ENCODE measurements around the gene EDC4.

DNA sequence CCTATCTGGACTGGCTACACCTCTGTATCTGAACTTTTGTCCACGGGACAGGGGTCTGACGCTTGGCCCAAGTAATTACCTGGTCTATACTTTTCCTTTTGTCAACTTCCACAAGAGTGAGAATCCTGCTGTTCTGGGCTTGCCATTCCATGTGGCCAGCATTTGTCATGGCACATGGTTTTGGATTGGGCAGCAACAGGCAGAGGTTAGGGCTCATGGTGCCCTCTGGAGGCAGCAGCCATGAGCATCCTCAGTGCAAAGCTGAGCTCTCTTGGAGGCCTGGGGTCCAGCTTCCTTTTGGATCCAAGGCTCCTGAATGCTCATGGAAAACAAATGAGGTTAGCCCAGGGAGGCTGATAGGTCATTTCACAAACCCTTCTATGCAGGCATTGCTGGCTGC, 7.5 kb upstream of the EDC4 start:
- no peak for TF ChIP-seq POLR2A (IDR thresholded peaks at IDR 0.05)
- TF ChIP-seq, protein P1, sequence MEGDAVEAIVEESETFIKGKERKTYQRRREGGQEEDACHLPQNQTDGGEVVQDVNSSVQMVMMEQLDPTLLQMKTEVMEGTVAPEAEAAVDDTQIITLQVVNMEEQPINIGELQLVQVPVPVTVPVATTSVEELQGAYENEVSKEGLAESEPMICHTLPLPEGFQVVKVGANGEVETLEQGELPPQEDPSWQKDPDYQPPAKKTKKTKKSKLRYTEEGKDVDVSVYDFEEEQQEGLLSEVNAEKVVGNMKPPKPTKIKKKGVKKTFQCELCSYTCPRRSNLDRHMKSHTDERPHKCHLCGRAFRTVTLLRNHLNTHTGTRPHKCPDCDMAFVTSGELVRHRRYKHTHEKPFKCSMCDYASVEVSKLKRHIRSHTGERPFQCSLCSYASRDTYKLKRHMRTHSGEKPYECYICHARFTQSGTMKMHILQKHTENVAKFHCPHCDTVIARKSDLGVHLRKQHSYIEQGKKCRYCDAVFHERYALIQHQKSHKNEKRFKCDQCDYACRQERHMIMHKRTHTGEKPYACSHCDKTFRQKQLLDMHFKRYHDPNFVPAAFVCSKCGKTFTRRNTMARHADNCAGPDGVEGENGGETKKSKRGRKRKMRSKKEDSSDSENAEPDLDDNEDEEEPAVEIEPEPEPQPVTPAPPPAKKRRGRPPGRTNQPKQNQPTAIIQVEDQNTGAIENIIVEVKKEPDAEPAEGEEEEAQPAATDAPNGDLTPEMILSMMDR (IDR thresholded peaks at IDR 0.05) = no peak

Data from ovary (tissue), 3 donors.